ENCODE measurements around the gene GID8. TPM values are rescaled to one million over a fixed set of nuclear protein-coding genes. Genes with fewer than 3 reads are reported as not detected.

GID8 gene
- total and polyA plus RNA-seq, 7 donors, result 17.4 to 36.5 (median 25.9) TPM

DNA sequence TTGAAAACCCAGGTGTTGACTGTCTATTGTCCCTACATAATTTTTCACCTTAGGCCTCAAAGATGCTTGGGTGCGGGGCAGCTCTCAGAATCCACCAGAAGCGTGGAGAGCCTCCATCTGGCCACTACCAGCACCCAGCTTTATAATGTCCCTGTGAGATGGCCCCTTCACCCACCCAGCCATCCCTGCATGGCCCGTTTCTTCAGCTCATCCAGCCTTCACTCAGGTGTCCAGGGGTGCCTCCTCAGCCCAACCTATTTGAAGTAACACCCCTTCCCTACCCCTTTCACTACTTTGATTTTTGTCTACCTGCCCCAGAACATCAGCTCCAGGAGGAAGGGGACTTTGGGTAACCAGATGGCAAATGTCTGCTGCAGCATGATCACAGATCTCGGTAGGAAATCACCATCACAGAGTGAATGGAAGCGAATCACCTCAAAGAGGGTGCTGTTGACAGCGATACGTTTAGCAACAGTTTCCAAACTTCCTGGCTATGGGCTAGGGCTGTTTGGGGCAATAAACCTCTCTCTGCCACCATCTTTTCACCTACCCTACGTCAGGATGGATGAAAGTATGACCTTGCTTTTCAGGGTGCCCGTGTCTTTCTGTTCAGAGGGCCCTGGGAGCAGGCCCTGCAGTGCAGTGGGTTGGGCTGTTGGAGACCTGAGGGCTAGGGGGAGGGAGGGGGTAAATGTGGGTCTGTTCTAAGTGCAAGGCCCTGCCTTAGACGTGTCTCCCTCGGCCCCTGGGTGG, 13.4 kb downstream of the GID8 start:
- TF ChIP-seq, protein P1, sequence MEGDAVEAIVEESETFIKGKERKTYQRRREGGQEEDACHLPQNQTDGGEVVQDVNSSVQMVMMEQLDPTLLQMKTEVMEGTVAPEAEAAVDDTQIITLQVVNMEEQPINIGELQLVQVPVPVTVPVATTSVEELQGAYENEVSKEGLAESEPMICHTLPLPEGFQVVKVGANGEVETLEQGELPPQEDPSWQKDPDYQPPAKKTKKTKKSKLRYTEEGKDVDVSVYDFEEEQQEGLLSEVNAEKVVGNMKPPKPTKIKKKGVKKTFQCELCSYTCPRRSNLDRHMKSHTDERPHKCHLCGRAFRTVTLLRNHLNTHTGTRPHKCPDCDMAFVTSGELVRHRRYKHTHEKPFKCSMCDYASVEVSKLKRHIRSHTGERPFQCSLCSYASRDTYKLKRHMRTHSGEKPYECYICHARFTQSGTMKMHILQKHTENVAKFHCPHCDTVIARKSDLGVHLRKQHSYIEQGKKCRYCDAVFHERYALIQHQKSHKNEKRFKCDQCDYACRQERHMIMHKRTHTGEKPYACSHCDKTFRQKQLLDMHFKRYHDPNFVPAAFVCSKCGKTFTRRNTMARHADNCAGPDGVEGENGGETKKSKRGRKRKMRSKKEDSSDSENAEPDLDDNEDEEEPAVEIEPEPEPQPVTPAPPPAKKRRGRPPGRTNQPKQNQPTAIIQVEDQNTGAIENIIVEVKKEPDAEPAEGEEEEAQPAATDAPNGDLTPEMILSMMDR (IDR thresholded peaks at IDR 0.05), result no peak
- no peak for TF ChIP-seq EP300 (IDR thresholded peaks at IDR 0.05)
- no peak for TF ChIP-seq POLR2AphosphoS5 (IDR thresholded peaks at IDR 0.05)
- TF ChIP-seq POLR2A (IDR thresholded peaks at IDR 0.05), result no peak
- H3K9me3 ChIP-seq, result no peaks in the 10 kb centered on the region
- intact Hi-C loops (cut with DNase I), result loop anchor here (5.0 to 10.0 kb wide), 2 partner anchors 74 to 263 kb away; partner anchors contain the start of gene YTHDF1
- whole genome bisulfite sequencing, 2 donors, result 90 to 91% methylated on average over 11 of the region's 11 CpGs
- peak overlapping the region in 2 of 4 donors; percentile 89 to 97 for H3K27ac ChIP-seq
- peaks cover 11 to 45% (median 21%) of the 10 kb centered on the region in 4 donors for H3K36me3 ChIP-seq
- H3K4me1 ChIP-seq, result peaks cover 0 to 32% (median 30%) of the 10 kb centered on the region in 4 donors
- no peaks in the 10 kb centered on the region for H3K27me3 ChIP-seq
- DNase-seq, result no peak
- H3K4me3 ChIP-seq, result no peak overlapping the region

DNA sequence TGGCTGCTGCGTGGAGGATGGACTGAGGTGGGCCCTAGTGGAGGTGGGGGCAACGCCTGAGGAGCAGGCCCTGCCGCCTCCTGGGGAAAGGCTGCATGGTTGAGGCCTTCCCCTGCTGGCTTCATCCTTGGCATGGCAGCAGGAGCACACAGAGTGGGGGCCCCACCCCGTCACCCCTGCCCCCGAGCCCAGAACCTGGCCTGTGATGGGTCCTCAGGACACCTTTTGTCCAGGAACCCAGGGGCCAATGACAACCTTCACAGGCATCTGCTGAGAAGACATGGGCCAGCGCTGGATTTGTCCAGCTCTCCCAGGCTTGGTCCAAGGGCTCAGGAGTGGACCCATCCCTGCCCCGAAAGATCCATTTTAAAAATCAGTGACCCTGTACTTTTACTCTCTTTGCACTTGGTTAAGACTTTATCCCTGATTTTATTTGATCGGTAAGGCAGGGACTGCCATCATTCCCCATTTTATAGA, 14.0 kb downstream of the GID8 start:
- Histone ChIP-seq H3K9me3 (no peaks in the 10 kb centered on the region), H3K27ac (peak overlapping the region; percentile 86 to 97 (median 90)), H3K4me1 (peaks cover 0 to 32% (median 30%) of the 10 kb centered on the region in 4 donors), H3K27me3 (no peaks in the 10 kb centered on the region), H3K4me3 (peak overlapping the region in 3 of 4 donors; percentile 38 to 50 (median 40)), H3K36me3 (peaks cover 9 to 39% (median 16%) of the 10 kb centered on the region in 4 donors)
- TF ChIP-seq POLR2A (IDR thresholded peaks at IDR 0.05), result no peak
- WGBS, 2 donors, result 84 to 89% methylated on average over 8 of the region's 8 CpGs
- intact Hi-C loops (cut with DNase I), result loop anchor here (5.0 to 10.0 kb wide), 2 partner anchors 75 to 263 kb away; partner anchors contain the start of gene YTHDF1
- peak; percentile 63 for DNase-seq

DNA sequence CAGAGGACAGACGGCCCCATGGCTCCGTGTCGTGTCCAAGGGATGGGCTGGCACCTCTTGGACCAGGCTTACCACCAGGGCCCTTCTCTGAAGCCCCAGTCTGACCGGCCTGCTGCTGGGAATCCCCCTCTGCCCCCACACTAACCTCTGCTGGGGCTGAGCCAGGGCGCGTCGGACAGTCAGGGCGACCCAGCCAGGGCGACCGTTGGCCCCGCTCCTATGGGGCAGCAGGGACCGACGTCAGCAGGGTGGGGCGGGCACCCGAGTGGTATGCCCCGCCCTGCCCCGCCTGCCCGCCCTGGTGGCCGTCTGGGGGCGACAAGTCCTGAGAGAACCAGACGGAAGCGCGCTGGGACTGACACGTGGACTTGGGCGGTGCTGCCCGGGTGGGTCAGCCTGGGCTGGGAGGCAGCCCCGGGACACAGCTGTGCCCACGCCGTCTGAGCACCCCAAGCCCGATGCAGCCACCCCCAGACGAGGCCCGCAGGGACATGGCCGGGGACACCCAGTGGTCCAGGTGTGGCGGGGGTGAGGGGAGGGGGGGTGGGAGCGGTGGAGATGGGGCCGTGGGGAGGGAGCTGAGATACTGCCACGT, 14.5 kb downstream of the GID8 start, which contains the start of gene SLC17A9:
SLC17A9 (plus strand) TSS at position 337 of the 595 bp plus-strand sequence; CDS start at position 459, 122 bp downstream.
- peaks cover 0 to 32% (median 30%) of the 10 kb centered on the region in 4 donors for H3K4me1 ChIP-seq
- H3K9me3 ChIP-seq, result no peaks in the 10 kb centered on the region
- H3K4me3 ChIP-seq, result peak within 1 kb of the TSS; percentile 6 to 50 (median 39)
- H3K36me3 ChIP-seq, result peaks cover 9 to 34% (median 15%) of the 10 kb centered on the region in 4 donors
- peak; percentile 87 for DNase-seq
- no peaks in the 10 kb centered on the region for H3K27me3 ChIP-seq
- WGBS, 2 donors, result 2 to 7% methylated on average over 37 of the region's 37 CpGs
- peak within 1 kb of the TSS; percentile 86 to 97 (median 90) for H3K27ac ChIP-seq
- TF ChIP-seq EP300 (IDR thresholded peaks at IDR 0.05), result no peak
- TF ChIP-seq POLR2A (IDR thresholded peaks at IDR 0.05), result peak in 1 of 2 donors; percentile 41
- TF ChIP-seq, protein P1 (IDR thresholded peaks at IDR 0.05), result peak in 1 of 4 experiments; percentile 18
- peak in 3 of 4 donors; percentile 6 to 43 (median 19) for TF ChIP-seq POLR2AphosphoS5 (IDR thresholded peaks at IDR 0.05)
- intact Hi-C loops (cut with DNase I), result loop anchor here (5.0 to 10.0 kb wide), 2 partner anchors 75 to 262 kb away; partner anchors contain the start of gene YTHDF1

DNA sequence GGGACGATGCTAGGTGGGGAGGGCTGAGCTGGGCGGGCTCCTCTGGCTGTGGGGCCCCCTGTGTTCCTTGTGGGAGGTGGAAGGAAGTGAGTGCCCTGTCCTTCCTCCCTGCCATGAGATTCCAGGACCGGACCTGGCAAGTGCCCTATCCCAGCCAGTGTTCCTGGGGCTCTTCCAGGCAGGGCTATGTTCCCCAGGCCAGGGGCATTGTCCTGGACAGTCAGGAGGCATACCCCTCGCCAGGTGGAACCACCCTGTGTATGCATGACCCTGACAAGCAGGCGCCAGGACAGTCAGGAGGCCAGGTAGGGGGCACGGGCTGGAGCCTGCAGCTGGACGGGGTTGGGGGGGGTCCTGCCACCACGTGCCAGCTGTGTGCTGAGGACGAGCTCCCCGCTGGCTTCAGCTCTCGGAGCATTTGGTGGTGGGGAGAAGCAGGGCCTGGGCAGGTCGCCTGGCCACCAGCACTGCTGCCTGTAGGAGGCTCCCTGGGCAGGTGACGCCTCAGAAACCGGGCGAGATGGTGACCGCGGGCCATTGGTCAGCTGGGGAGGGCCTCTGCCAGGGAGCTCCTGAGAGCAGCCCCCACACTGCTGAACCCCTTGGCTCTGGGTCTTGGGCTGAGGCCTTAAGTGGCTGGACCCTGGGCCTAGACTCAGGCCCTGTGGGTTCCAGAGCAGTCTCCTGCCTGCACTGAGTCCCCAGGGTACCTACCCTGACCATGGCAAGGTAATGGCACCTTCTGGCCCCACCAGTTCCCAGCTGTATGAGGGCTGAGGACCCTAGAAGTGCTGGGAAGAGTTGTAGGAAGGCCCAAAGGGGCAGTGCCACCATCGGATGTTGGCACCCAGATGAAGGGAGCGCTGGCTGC, 15.3 kb downstream of the GID8 start:
- peak overlapping the region; percentile 86 to 97 (median 90) for H3K27ac ChIP-seq
- H3K36me3 ChIP-seq, result peaks cover 5 to 26% (median 12%) of the 10 kb centered on the region in 4 donors
- peaks cover 0 to 32% (median 30%) of the 10 kb centered on the region in 4 donors for H3K4me1 ChIP-seq
- WGBS, 2 donors, result 52 to 61% methylated on average over 19 of the region's 19 CpGs
- intact Hi-C loops (cut with DNase I), result loop anchor here (5.0 to 10.0 kb wide), 2 partner anchors 76 to 262 kb away; partner anchors contain the start of gene YTHDF1
- TF ChIP-seq POLR2A (IDR thresholded peaks at IDR 0.05), result no peak
- TF ChIP-seq, protein P1 (IDR thresholded peaks at IDR 0.05), result no peak
- no peak for TF ChIP-seq POLR2AphosphoS5 (IDR thresholded peaks at IDR 0.05)
- TF ChIP-seq EP300 (IDR thresholded peaks at IDR 0.05), result no peak
- DNase-seq, result peak; percentile 68
- no peaks in the 10 kb centered on the region for H3K9me3 ChIP-seq
- H3K4me3 ChIP-seq, result peak overlapping the region; percentile 6 to 50 (median 39)
- no peaks in the 10 kb centered on the region for H3K27me3 ChIP-seq
